Endothelial cell of hepatic sinusoid (primary cell): Measurements from ENCODE around the gene PABPC4L.
"Not testable (repeated sequence)": the region's sequence is repeated elsewhere in the genome, so short reads cannot be mapped to it uniquely, and the experiment has no call there.

ENCODE experiments used
- in situ Hi-C: cut with HindIII; loops from 2 replicates; pipeline ENCODE4 v1.10.0; 2017; ENCODE audit warnings: low sequenced_read_pairs

The PABPC4L gene

GRCh38 chr4:134201216-134202161 lies at the start of gene PABPC4L:
PABPC4L (minus strand) TSS chr4:134201789; CDS start chr4:134201019, 770 bp downstream.
- in situ Hi-C loops = no loop called here

GRCh38 chr4:134251322-134251721 lies 49.7 kb upstream of the PABPC4L start:
- in situ Hi-C loops = no loop called here

- in situ Hi-C loops = no loop called here
Measured at GRCh38 chr4:134243742-134244713, 42.4 kb upstream of the PABPC4L start.

DNA sequence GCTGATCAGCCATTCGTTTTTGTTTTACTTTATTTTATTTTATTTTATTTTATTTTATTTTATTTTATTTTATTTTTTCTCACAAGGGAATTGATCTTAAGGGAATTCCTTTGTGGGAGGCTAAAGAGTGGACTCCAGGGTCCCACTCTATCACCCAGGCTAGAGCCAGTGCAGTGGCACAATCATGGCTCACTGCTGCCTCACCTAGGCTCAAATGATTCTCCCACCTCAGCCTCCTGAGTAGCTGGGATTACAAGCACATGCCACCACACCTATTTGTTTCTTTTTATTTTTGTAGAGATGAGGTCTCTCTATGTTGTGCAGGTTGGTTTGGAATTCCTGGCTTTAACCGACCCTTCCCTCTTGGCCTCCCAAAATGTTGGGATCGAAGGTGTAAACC lies 17.5 kb upstream of the PABPC4L start:
- in situ Hi-C loops = no loop called here

GRCh38 chr4:134216411-134216810 lies 14.8 kb upstream of the PABPC4L start:
- in situ Hi-C loops = no loop called here

DNA sequence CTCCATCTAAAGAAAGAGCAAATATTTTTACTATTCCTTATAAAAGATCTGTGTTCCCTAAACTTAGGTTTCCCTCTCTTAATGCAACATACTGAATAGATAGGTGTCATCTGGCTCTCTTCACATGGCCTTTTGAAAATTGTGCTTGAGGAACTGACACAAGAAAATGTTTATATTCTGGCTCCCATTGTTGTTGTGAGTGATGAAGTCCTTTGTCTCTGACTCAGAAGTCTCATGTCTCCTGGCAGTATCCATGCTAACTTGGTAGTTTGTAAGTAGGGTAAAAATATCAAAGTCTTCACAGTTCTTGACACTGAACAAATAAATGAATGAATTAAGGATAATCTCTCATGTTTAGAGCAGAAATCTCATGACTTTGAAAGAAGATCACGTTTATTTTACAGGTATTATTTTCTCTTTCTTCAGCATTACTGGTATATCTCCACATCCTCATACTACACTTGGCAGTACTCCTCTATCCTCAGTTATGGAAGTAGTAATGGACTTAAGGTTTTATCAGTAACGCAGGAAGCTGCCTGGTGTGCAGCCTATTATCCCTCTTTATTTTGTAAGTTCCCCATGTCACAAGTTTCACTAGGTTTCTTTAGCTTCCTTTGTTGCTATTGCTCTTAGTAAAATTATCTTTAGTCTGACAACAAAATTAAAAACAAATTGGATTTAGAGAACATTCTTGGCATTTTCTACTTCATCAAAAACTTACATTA lies 14.2 kb upstream of the PABPC4L start:
- in situ Hi-C loops = no loop called here

DNA sequence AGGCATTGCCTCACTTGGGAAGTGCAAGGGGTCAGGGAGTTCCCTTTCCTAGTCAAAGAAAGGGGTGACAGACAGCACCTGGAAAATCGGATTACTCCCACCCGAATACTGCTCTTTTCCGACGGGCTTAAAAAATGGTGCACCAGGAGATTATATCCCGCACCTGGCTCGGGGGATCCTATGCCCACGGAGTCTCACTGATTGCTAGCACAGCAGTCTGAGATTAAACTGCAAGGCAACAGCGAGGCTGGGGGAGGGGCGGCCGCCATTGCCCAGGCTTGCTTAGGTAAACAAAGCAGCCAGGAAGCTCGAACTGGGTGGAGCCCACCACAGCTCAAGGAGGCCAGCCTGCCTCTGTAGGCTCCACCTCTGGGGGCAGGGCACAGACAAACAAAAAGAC lies 6.4 kb upstream of the PABPC4L start:
- in situ Hi-C loops = not testable (repeated sequence)

- in situ Hi-C loops = no loop called here
Measured at GRCh38 chr4:134202166-134202956, 772 bp upstream of the PABPC4L start.

- in situ Hi-C loops = no loop called here
Measured at GRCh38 chr4:134200811-134201215, 776 bp downstream of the PABPC4L start.

GRCh38 chr4:134189949-134190348 lies 11.6 kb downstream of the PABPC4L start:
- in situ Hi-C loops = no loop called here

GRCh38 chr4:134189480-134189879 lies 12.1 kb downstream of the PABPC4L start:
- in situ Hi-C loops = no loop called here

- in situ Hi-C loops = no loop called here
Measured at GRCh38 chr4:134178706-134179105, 22.9 kb downstream of the PABPC4L start.

GRCh38 chr4:134174271-134174670 lies 27.3 kb downstream of the PABPC4L start:
- in situ Hi-C loops = no loop called here

- in situ Hi-C loops = no loop called here
Measured at GRCh38 chr4:134160211-134160610, 41.4 kb downstream of the PABPC4L start.

- in situ Hi-C loops = no loop called here
Measured at GRCh38 chr4:134154097-134154496, 47.5 kb downstream of the PABPC4L start.

GRCh38 chr4:134147941-134148340 lies 53.6 kb downstream of the PABPC4L start:
- in situ Hi-C loops = no loop called here
